NT2/D1 (cell line): ENCODE data around the gene B3GALT2.

Experiments used
- SUZ12 ChIP-seq: IDR thresholded peaks from 2 replicates; pipeline ENCODE4 v1.6.1; 2011; ENCODE audit not compliant: insufficient read length, insufficient read depth; ENCODE audit errors: extremely low read depth
- ZNF274 ChIP-seq: IDR thresholded peaks from 2 replicates; pipeline ENCODE4 v1.6.1; 2011; ENCODE audit warnings: mild to moderate bottlenecking, low read depth, low read length

GRCh38 chr1:193234530-193234929, 48.1 kb upstream of the B3GALT2 start:
- TF ChIP-seq ZNF274 (no peak), SUZ12 (no peak)
